Measurements from ENCODE around the gene TMOD1.
"Not testable (repeated sequence)": the region's sequence is repeated elsewhere in the genome, so short reads cannot be mapped to it uniquely, and the experiment has no call there.

TMOD1 gene

DNA sequence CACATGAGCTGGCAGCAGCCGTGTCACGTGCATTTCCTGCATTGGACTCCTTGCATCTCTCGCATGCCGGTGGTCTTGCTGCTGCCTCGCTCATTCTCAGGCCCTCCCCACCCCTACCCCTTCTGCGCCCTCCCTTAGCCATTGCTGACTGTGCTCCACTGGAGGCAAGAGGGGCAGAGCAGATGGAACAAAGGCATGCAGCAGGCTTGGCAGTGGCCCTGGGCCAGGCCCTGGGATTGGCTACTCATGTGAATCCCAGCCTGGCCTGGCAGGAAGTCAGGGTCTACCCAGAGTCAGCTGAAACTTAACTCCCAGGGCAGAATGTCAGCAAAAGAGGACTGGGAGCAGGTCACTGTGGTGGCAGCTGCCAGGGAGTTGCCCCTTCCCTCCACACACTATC, 69.4 kb downstream of the TMOD1 start:
- Histone ChIP-seq H3K36me3 (peaks cover 96% of the 10 kb centered on the region), H3K27me3 (no peaks in the 10 kb centered on the region), H3K4me3 (ENCODE audit: low read depth, low read length) (no peak overlapping the region), H3K9me3 (no peaks in the 10 kb centered on the region), H3K4me1 (peaks cover 5% of the 10 kb centered on the region)
- TF ChIP-seq, protein P1, sequence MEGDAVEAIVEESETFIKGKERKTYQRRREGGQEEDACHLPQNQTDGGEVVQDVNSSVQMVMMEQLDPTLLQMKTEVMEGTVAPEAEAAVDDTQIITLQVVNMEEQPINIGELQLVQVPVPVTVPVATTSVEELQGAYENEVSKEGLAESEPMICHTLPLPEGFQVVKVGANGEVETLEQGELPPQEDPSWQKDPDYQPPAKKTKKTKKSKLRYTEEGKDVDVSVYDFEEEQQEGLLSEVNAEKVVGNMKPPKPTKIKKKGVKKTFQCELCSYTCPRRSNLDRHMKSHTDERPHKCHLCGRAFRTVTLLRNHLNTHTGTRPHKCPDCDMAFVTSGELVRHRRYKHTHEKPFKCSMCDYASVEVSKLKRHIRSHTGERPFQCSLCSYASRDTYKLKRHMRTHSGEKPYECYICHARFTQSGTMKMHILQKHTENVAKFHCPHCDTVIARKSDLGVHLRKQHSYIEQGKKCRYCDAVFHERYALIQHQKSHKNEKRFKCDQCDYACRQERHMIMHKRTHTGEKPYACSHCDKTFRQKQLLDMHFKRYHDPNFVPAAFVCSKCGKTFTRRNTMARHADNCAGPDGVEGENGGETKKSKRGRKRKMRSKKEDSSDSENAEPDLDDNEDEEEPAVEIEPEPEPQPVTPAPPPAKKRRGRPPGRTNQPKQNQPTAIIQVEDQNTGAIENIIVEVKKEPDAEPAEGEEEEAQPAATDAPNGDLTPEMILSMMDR (IDR thresholded peaks at IDR 0.05; ENCODE audit: low read depth, low read length), result no peak
- no peak for DNase-seq

DNA sequence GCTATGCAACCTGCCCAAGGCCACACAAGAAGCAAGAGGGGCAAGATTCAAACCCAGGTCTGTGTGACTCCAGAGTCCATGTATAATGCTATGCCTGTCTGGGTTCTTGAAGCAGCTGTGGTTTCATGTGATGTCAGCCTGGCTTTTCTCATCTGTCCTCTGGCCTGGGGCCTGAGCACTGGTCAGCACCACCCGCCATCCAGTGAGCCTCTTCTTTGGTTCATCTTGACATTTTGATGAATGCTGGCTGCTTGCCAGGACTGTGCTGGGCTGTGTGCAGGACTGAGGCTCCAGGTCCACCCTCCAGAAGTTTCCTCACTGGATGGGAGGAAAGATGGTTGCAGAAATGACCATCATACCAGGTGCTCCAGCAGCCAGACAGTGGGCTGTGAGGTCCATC, 70.2 kb downstream of the TMOD1 start:
- Histone ChIP-seq H3K27me3 (no peaks in the 10 kb centered on the region), H3K4me1 (peaks cover 5% of the 10 kb centered on the region), H3K4me3 (ENCODE audit: low read depth, low read length) (no peak overlapping the region), H3K36me3 (peaks cover 98% of the 10 kb centered on the region), H3K9me3 (no peaks in the 10 kb centered on the region)
- no peak for DNase-seq
- TF ChIP-seq, protein P1 (IDR thresholded peaks at IDR 0.05; ENCODE audit: low read depth, low read length), result no peak

DNA sequence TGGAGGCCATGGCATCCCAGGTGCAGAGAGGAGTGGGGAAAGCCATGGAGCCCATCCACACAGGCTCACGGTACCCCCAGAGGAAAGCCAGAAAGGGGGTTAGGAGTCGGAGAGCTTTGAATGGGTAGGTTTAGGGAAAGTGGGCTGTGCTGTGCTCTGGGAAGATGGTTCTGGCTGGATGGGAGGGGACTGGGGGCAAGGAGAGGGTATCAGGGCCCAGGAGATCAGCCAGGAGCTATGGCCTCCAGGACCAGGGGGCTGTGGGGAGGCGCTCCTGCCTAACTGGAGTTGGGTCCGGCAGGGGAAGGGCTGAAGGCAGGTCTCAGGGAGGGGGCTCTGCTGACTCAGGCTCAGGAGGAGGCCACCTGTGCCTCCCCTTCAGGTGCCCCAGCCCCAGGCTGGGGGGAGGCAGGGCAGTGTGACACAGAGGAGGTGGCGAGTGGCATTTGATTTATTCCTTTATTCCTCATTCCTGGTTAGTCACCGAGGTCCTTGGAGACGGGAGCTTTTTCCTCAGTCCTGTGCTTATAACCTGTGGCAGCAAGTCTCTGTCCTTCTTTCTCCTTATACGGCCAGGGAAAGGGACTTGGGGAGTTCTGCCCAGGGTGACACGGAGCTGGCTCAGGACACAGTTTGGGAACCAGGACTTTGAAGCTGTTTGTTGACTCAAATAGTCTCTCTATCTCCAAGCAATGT, 70.9 kb downstream of the TMOD1 start:
- Histone ChIP-seq H3K4me3 (ENCODE audit: low read depth, low read length) (no peak overlapping the region), H3K27me3 (no peaks in the 10 kb centered on the region), H3K36me3 (peaks cover 98% of the 10 kb centered on the region), H3K4me1 (peaks cover 5% of the 10 kb centered on the region), H3K9me3 (no peaks in the 10 kb centered on the region)
- TF ChIP-seq, protein P1 (IDR thresholded peaks at IDR 0.05; ENCODE audit: low read depth, low read length), result no peak
- DNase-seq, result no peak

DNA sequence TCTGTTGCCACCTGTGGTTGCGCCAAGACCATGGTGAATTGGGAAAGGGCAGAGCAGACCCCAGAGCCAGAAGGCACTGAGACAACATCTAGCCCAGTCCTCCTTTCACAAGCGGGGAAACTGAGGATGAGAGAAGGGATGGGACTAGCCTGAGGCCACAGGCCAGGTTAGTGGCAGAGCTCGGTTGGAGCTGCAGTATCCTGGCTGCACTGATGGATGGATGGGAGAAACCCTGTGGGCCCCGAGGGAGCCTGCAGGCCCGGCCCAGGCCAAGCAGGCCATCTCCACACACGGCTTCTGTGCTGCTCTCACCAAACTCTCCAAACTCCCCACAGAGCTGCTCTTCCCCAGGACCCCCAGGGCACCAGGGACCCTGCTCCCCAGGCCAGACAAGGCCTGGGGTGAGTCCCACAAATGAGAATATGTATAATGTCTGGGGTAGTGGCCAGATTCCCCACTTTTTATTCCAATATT, 71.5 kb downstream of the TMOD1 start:
- Histone ChIP-seq H3K36me3 (peaks cover 98% of the 10 kb centered on the region), H3K4me1 (peaks cover 5% of the 10 kb centered on the region), H3K27me3 (no peaks in the 10 kb centered on the region), H3K9me3 (no peaks in the 10 kb centered on the region), H3K4me3 (ENCODE audit: low read depth, low read length) (no peak overlapping the region)
- TF ChIP-seq, protein P1 (IDR thresholded peaks at IDR 0.05; ENCODE audit: low read depth, low read length), result no peak
- no peak for DNase-seq

DNA sequence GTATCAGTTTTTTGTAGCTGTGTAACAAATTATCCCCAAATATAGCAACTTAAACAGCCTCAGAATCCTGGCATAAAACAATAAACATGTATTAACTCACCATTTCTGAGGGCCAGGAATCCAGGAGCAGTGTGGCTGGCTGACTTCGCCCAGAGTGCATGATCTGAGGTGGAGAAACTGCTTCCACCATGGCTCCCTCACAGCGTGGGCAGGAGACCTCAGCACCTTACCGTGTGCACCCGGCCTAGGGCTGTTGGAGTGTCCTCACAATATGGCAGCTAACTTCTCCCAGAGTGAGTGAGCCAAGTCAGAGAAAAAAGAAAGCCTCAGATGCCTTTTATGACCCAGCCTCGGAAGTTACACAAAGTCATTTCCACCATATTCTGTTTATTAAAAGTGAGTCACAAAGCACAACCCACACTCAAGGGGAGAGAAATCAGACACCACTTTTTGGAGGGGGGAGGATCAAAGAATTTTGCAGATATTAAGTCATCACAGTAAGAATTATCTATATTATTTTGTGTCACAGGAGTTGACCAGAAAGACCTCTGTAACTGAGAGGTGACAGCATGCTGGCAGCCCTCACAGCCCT, 72.1 kb downstream of the TMOD1 start:
- TF ChIP-seq, protein P1 (IDR thresholded peaks at IDR 0.05; ENCODE audit: low read depth, low read length), result no peak
- peaks cover 98% of the 10 kb centered on the region for H3K36me3 ChIP-seq
- no peaks in the 10 kb centered on the region for H3K27me3 ChIP-seq
- no peak overlapping the region for H3K4me3 ChIP-seq (ENCODE audit: low read depth, low read length)
- peaks cover 5% of the 10 kb centered on the region for H3K4me1 ChIP-seq
- DNase-seq, result no peak
- H3K9me3 ChIP-seq, result no peaks in the 10 kb centered on the region

DNA sequence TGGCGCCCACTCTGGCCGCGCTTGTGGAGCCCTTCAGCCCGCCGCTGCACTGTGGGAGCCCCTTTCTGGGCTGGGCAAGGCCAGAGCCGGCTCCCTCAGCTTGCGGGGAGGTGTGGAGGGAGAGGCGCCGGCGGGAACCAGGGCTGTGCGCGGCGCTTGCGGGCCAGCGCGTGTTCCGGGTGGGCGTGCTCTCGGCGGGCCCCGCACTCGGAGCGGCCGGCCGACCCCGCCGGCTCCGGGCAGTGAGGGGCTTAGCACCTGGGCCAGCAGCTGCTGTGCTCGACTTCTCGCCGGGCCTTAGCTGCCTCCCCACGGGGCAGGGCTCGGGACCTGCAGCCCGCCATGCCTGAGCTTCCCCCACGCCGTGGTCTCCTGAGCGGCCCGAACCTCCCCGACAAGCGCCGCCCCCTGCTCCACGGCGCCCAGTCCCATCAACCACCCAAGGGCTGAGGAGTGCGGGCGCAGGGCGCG, 72.7 kb downstream of the TMOD1 start:
- not testable (repeated sequence) for DNase-seq; H3K9me3 ChIP-seq; H3K27me3 ChIP-seq; H3K4me3 ChIP-seq (ENCODE audit: low read depth, low read length); H3K4me1 ChIP-seq
- peaks cover 98% of the 10 kb centered on the region for H3K36me3 ChIP-seq

DNA sequence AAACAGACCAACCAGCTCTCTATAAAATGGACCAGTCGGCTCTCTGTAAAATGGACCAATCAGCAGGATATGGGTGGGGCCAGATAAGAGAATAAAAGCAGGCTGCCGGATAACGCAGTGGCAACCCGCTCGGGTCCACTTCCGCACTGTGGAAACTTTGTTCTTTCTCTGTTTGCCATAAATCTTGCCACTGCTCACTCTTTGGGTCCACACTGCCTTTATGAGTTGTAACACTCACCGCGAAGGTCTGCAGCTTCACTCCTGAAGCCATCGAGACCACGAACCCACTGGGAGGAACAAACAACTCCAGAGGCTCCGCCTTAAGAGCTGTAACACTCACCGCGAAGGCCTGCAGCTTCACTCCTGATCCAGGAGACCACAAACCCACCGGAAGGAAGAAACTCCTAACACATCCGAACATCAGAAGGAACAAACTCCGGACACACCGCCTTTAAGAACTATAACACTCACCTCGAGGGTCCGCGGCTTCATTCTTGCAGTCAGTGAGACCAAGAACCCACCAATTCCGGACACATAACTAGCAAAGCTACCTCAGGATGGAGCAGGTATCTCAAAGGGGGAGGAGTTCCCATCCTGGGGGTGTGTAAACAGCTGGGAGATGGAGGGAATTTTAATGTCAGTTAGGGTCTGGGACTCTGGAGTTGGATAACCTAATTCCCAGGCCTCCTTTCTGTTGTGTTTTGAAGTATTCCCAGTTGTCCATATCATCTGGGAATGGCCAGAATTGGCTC, 73.6 kb downstream of the TMOD1 start:
- not testable (repeated sequence) for H3K27me3 ChIP-seq; DNase-seq; H3K4me1 ChIP-seq; H3K9me3 ChIP-seq; H3K4me3 ChIP-seq (ENCODE audit: low read depth, low read length)
- H3K36me3 ChIP-seq, result peaks cover 98% of the 10 kb centered on the region
